SK-N-SH (cell line): ENCODE results near the gene PHF23. TPM values are rescaled to one million over a fixed set of nuclear protein-coding genes. Genes with fewer than 3 reads are reported as not detected.

Experiments used
- CTCF ChIA-PET: fragments of 300-600, 350-600 bp; formaldehyde crosslinking; extraction: SDS; loops from one replicate; lab custom pipeline; 2021; lab: Yijun Ruan, JAX
- POLR2A ChIA-PET: fragments of 350-600 bp; sonication (Branson Sonifier 250); formaldehyde crosslinking; extraction: SDS; loops from one replicate; lab custom pipeline; 2020; ENCODE audit warnings: antibody characterized with exemption, inconsistent platforms; lab: Yijun Ruan, JAX
- DNase-seq: peaks from one replicate; pipeline ENCODE4 v3.0.0; 2012
- H2AFZ ChIP-seq: fragments of 200-600 bp; sonication (generic); 2 replicates; pipeline ENCODE4 v1.8.1; 2016; ENCODE audit warnings: antibody characterized with exemption, mild to moderate bottlenecking, low read depth
- H3F3A ChIP-seq: fragments of 200-600 bp; sonication (generic); replicated peaks from 2 replicates; pipeline ENCODE3; 2016; ENCODE audit warnings: antibody characterized with exemption, mild to moderate bottlenecking; ENCODE audit not compliant: insufficient read depth
- H3K27ac ChIP-seq, 2 experiments: fragments of 200-500 bp in 1 of 2; fragments of 200-600 bp in 1 of 2; sonication (Bioruptor generic) in 1 of 2; sonication (generic), shearing (Covaris generic) in 1 of 2; 2 replicates each; pipeline versions ENCODE4 v1.5.1 to v1.6.1; 2014 to 2016; ENCODE audit warnings: low read depth in 2 of 2, inconsistent platforms in 1 of 2, low read length in 1 of 2, mild to moderate bottlenecking in 1 of 2, mixed read lengths in 1 of 2
- H3K27me3 ChIP-seq: fragments of 200-600 bp; sonication (generic), shearing (Covaris generic); 2 replicates; pipeline ENCODE4 v1.6.1; 2016; ENCODE audit warnings: mixed run types; ENCODE audit not compliant: insufficient read depth
- H3K36me3 ChIP-seq, 2 experiments: fragments of 200-500 bp in 1 of 2; fragments of 200-600 bp in 1 of 2; sonication (Bioruptor generic) in 1 of 2; sonication (generic) in 1 of 2; replicated peaks in 1 of 2; 2 replicates each; pipeline versions ENCODE3 to v1.5.1; 2014 to 2016; ENCODE audit warnings: low read length in 1 of 2, mild to moderate bottlenecking in 1 of 2; ENCODE audit not compliant: insufficient read depth in 2 of 2, control insufficient read depth in 1 of 2
- H3K4me1 ChIP-seq, 2 experiments: fragments of 200-500 bp in 1 of 2; fragments of 200-600 bp in 1 of 2; sonication (Bioruptor generic) in 1 of 2; sonication (generic), shearing (Covaris generic) in 1 of 2; 2 replicates each; pipeline versions ENCODE4 v1.5.1 to v1.6.1; 2014 to 2016; ENCODE audit warnings: low read depth in 1 of 2, low read length in 1 of 2, mixed run types in 1 of 2; ENCODE audit not compliant: insufficient read depth in 2 of 2, control insufficient read depth in 1 of 2
- H3K4me2 ChIP-seq: fragments of 200-600 bp; sonication (generic), shearing (Covaris generic); 2 replicates; pipeline ENCODE4 v1.6.1; 2017; ENCODE audit warnings: mixed run types
- H3K4me3 ChIP-seq, 2 experiments: fragments of 200-500 bp in 1 of 2; fragments of 200-600 bp in 1 of 2; sonication (Bioruptor generic) in 1 of 2; sonication (generic), shearing (Covaris generic) in 1 of 2; 2 replicates each; pipeline versions ENCODE4 v1.5.1 to v1.8.1; 2014 to 2016; ENCODE audit warnings: low read depth in 2 of 2, inconsistent platforms in 1 of 2, low read length in 1 of 2, mild to moderate bottlenecking in 1 of 2, mixed read lengths in 1 of 2, moderate library complexity in 1 of 2
- H3K79me2 ChIP-seq: fragments of 200-600 bp; sonication (generic); 2 replicates; pipeline ENCODE4 v1.8.1; 2017; ENCODE audit warnings: mild to moderate bottlenecking; ENCODE audit not compliant: insufficient read depth
- H3K9ac ChIP-seq: fragments of 200-600 bp; sonication (generic); 2 replicates; pipeline ENCODE4 v1.6.1; 2017; ENCODE audit warnings: mixed run types
- H3K9me2 ChIP-seq: fragments of 200-600 bp; sonication (generic); 2 replicates; pipeline ENCODE4 v1.6.1; 2017; ENCODE audit warnings: mixed run types
- H3K9me3 ChIP-seq: fragments of 200-600 bp; sonication (generic); 2 replicates; pipeline ENCODE4 v1.6.1; 2017; ENCODE audit warnings: mixed run types, mild to moderate bottlenecking, moderate library complexity
- H4K20me1 ChIP-seq: fragments of 200-600 bp; sonication (generic); 2 replicates; pipeline ENCODE4 v1.6.1; 2017; ENCODE audit warnings: mild to moderate bottlenecking, mixed run types; ENCODE audit not compliant: insufficient read depth
- CTCF ChIP-seq: fragments of 200-600 bp; sonication (generic); IDR thresholded peaks from 2 replicates; pipeline ENCODE4 v1.6.1; 2017; ENCODE audit warnings: antibody characterized with exemption, mild to moderate bottlenecking, moderate library complexity
- ELF1 ChIP-seq: IDR thresholded peaks from 2 replicates; pipeline ENCODE4 v1.4.0; 2012
- EP300 ChIP-seq, 2 experiments: IDR thresholded peaks; 2 replicates each; pipeline versions ENCODE4 v1.4.0 to v1.6.1; 2012; ENCODE audit warnings: borderline replicate concordance in 1 of 2, low read depth in 1 of 2, low read length in 1 of 2
- FOSL2 ChIP-seq: IDR thresholded peaks from 2 replicates; pipeline ENCODE4 v1.4.0; 2012; ENCODE audit warnings: low read depth, mild to moderate bottlenecking, moderate library complexity, borderline replicate concordance
- FOXM1 ChIP-seq: IDR thresholded peaks from 2 replicates; pipeline ENCODE4 v1.4.0; 2012; ENCODE audit warnings: low read depth, mild to moderate bottlenecking
- JUND ChIP-seq: IDR thresholded peaks from 2 replicates; pipeline ENCODE4 v1.4.0; 2012
- MXI1 ChIP-seq: IDR thresholded peaks from 2 replicates; pipeline ENCODE4 v1.6.1; 2012; ENCODE audit warnings: mild to moderate bottlenecking, low read depth, low read length, improper control_type of control experiment
- NFIC ChIP-seq: IDR thresholded peaks from 2 replicates; pipeline ENCODE4 v1.4.0; 2012; ENCODE audit warnings: borderline replicate concordance
- NRF1 ChIP-seq: IDR thresholded peaks from 2 replicates; pipeline ENCODE4 v1.6.1; 2012; ENCODE audit warnings: low read depth, mild to moderate bottlenecking, low read length
- POLR2AphosphoS5 ChIP-seq: IDR thresholded peaks from 2 replicates; pipeline ENCODE4 v1.6.1; 2012; ENCODE audit warnings: low read depth, low read length
- RAD21 ChIP-seq: IDR thresholded peaks from 2 replicates; pipeline ENCODE4 v1.6.1; 2012; ENCODE audit warnings: mild to moderate bottlenecking, low read length
- SIN3A ChIP-seq: IDR thresholded peaks from 2 replicates; pipeline ENCODE4 v1.6.1; 2012; ENCODE audit warnings: low read depth, mild to moderate bottlenecking, low read length, moderate library complexity, borderline replicate concordance
- SMC3 ChIP-seq: IDR thresholded peaks from 2 replicates; pipeline ENCODE4 v1.6.1; 2012; ENCODE audit warnings: low read depth, low read length, improper control_type of control experiment
- TCF12 ChIP-seq: IDR thresholded peaks from 2 replicates; pipeline ENCODE4 v1.4.0; 2012
- YY1 ChIP-seq: IDR thresholded peaks from 2 replicates; pipeline ENCODE4 v1.4.0; 2012; ENCODE audit warnings: low read depth, mild to moderate bottlenecking
- WGBS: methylation state at CpG from one replicate; pipeline ENCODE4 v1.1.6; 2017; ENCODE audit warnings: low lambda C conversion rate; 5-methylcytosine and 5-hydroxymethylcytosine counted together
- polyA plus RNA-seq, 3 experiments: library from polyadenylated mRNA; depleted of rRNA; stranded (reverse); fragments of >200 nt; gene quantifications; 2 replicates each; pipeline ENCODE4 v1.2.3, GENCODE V29; 2012
- TF ChIP-seq, protein P1 (sequence below): IDR thresholded peaks from 2 replicates; pipeline ENCODE4 v1.6.1; 2012; ENCODE audit warnings: mild to moderate bottlenecking, low read depth, low read length, moderate library complexity
- TF ChIP-seq, protein P2 (sequence below): IDR thresholded peaks from 2 replicates; pipeline ENCODE4; 2012
- TF ChIP-seq, protein P3 (sequence below): fragments of 150-350 bp; IDR thresholded peaks from 2 replicates; pipeline ENCODE4 v1.6.1; 2016; ENCODE audit warnings: mild to moderate bottlenecking, low read depth, low read length

Gene PHF23
- polyA plus RNA-seq, 1 of the 3 experiments (the other 2 are of a cell fraction): 53.3 TPM

DNA sequence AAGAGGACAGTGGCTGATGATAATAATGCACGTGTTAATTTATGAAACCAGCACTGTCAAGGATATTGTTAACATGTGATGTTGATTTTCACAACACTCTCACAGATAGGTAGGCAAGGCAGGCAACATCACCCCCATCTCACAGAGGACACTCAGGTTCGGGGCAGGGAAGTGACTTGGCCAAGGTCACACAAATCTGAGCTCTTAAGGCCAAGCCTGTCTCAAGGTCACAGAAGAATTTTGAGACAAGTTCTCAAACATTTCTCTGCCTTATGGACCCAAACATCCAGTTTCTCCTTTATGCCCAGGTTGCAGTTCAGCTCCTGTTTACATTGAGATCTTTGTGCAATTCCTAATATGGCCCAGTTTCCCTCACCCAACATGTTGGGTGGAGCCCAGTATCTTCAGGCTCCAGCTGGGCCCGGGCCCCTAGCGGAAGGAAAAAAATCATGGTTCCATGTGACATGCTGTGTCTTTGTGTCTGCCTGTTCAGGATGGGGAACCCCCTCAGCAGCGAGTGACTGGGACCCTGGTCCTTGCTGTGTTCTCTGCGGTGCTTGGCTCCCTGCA is 43.6 kb upstream of the PHF23 start:
- no peak overlapping the region for H2AFZ ChIP-seq
- peaks cover 6 to 18% of the 10 kb centered on the region in 2 experiments; a peak in 2 of 4 replicates for H3K4me1 ChIP-seq
- H3K4me2 ChIP-seq: no peak overlapping the region
- no peaks in the 10 kb centered on the region for H4K20me1 ChIP-seq
- H3F3A ChIP-seq: peaks cover 15% of the 10 kb centered on the region
- H3K79me2 ChIP-seq: no peaks in the 10 kb centered on the region
- 66% methylated on average over 5 of the region's 6 CpGs for WGBS
- POLR2A ChIA-PET: interaction anchor here (0.5 to 1.3 kb wide), 2 partner anchors 62 to 345 kb away, joined by 3 read pairs; partner anchors contain the start of gene SAT2
- peak; percentile 17 for DNase-seq
- H3K4me3 ChIP-seq: no peak overlapping the region; a peak in 1 of 4 replicates
- no peak overlapping the region for H3K9ac ChIP-seq
- no peaks in the 10 kb centered on the region for H3K9me3 ChIP-seq
- TF ChIP-seq, protein P1, sequence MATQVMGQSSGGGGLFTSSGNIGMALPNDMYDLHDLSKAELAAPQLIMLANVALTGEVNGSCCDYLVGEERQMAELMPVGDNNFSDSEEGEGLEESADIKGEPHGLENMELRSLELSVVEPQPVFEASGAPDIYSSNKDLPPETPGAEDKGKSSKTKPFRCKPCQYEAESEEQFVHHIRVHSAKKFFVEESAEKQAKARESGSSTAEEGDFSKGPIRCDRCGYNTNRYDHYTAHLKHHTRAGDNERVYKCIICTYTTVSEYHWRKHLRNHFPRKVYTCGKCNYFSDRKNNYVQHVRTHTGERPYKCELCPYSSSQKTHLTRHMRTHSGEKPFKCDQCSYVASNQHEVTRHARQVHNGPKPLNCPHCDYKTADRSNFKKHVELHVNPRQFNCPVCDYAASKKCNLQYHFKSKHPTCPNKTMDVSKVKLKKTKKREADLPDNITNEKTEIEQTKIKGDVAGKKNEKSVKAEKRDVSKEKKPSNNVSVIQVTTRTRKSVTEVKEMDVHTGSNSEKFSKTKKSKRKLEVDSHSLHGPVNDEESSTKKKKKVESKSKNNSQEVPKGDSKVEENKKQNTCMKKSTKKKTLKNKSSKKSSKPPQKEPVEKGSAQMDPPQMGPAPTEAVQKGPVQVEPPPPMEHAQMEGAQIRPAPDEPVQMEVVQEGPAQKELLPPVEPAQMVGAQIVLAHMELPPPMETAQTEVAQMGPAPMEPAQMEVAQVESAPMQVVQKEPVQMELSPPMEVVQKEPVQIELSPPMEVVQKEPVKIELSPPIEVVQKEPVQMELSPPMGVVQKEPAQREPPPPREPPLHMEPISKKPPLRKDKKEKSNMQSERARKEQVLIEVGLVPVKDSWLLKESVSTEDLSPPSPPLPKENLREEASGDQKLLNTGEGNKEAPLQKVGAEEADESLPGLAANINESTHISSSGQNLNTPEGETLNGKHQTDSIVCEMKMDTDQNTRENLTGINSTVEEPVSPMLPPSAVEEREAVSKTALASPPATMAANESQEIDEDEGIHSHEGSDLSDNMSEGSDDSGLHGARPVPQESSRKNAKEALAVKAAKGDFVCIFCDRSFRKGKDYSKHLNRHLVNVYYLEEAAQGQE: no peak
- TF ChIP-seq, protein P2, sequence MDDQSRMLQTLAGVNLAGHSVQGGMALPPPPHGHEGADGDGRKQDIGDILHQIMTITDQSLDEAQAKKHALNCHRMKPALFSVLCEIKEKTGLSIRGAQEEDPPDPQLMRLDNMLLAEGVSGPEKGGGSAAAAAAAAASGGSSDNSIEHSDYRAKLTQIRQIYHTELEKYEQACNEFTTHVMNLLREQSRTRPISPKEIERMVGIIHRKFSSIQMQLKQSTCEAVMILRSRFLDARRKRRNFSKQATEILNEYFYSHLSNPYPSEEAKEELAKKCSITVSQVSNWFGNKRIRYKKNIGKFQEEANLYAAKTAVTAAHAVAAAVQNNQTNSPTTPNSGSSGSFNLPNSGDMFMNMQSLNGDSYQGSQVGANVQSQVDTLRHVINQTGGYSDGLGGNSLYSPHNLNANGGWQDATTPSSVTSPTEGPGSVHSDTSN: no peak
- TF ChIP-seq FOSL2: no peak
- TF ChIP-seq RAD21: no peak
- TF ChIP-seq, protein P3, sequence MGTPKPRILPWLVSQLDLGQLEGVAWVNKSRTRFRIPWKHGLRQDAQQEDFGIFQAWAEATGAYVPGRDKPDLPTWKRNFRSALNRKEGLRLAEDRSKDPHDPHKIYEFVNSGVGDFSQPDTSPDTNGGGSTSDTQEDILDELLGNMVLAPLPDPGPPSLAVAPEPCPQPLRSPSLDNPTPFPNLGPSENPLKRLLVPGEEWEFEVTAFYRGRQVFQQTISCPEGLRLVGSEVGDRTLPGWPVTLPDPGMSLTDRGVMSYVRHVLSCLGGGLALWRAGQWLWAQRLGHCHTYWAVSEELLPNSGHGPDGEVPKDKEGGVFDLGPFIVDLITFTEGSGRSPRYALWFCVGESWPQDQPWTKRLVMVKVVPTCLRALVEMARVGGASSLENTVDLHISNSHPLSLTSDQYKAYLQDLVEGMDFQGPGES: no peak
- TF ChIP-seq YY1: no peak
- no peak for TF ChIP-seq MXI1
- no peak for TF ChIP-seq SIN3A
- no peak for TF ChIP-seq FOXM1
- no peak for TF ChIP-seq NFIC
- TF ChIP-seq CTCF: no peak
- no peak for TF ChIP-seq EP300 (IDR thresholded peaks at IDR 0.05; ENCODE audit: borderline replicate concordance in 1 of 2, low read depth in 1 of 2, low read length in 1 of 2)
- TF ChIP-seq JUND: no peak
- no peak for TF ChIP-seq SMC3
- TF ChIP-seq POLR2AphosphoS5: no peak
- no peak for TF ChIP-seq TCF12
- no peak for TF ChIP-seq ELF1
- TF ChIP-seq NRF1: no peak
- H3K27ac ChIP-seq: no peak overlapping the region
- no peaks in the 10 kb centered on the region for H3K36me3 ChIP-seq
- CTCF ChIA-PET: interaction anchor here (1.6 to 8.8 kb wide), 4 partner anchors 10 to 237 kb away, joined by 4 to 169 read pairs (median 20); no protein-coding TSS in a partner anchor
- no peaks in the 10 kb centered on the region for H3K9me2 ChIP-seq
- H3K27me3 ChIP-seq: peaks cover 2% of the 10 kb centered on the region; the same call in 1 of the 2 replicates
